Central memory CD8-positive, alpha-beta T cell (primary cell): ENCODE measurements around the gene TTPAL.

ENCODE experiments used
- ATAC-seq: fragments of 150-1000 bp; cut with Tn5 transposase; replicated peaks from 2 replicates; pipeline ENCODE4 v1.10.0; 2022; ENCODE audit warnings: mild to moderate bottlenecking, moderate FRiP score, moderate number of reproducible peaks; ENCODE audit not compliant: poor library complexity, severe bottlenecking; ENCODE audit errors: extremely low read depth
- DNase-seq, 2 donors: peaks; one replicate each; pipeline ENCODE4 v3.0.0; 2021; ENCODE audit warnings: low spot score in 2 of 2
- H3K27ac Mint-ChIP-seq: one replicate; pipeline ENCODE4 v1.8.0; 2022; ENCODE audit warnings: low read depth, mild to moderate bottlenecking, moderate library complexity, mixed read lengths
- H3K27me3 Mint-ChIP-seq: one replicate; pipeline ENCODE4 v1.8.0; 2022; ENCODE audit warnings: mixed read lengths
- H3K36me3 Mint-ChIP-seq: one replicate; pipeline ENCODE4 v1.8.0; 2022; ENCODE audit warnings: mild to moderate bottlenecking, moderate library complexity, mixed read lengths; ENCODE audit not compliant: insufficient read depth
- H3K4me1 Mint-ChIP-seq: one replicate; pipeline ENCODE4 v1.8.0; 2022; ENCODE audit warnings: mixed read lengths
- H3K4me3 Mint-ChIP-seq: one replicate; pipeline ENCODE4 v1.8.0; 2022; ENCODE audit warnings: mild to moderate bottlenecking, moderate library complexity, mixed read lengths
- H3K9me3 Mint-ChIP-seq: one replicate; pipeline ENCODE4 v1.8.0; 2022; ENCODE audit warnings: mixed read lengths

Gene TTPAL

GRCh38 chr20:44448753-44449546, 26.7 kb upstream of the TTPAL start:
- DNase-seq (no peak), ATAC-seq (no peak)
- H3K9me3 Mint-ChIP-seq, result no peaks in the 10 kb centered on the region
- no peaks in the 10 kb centered on the region for H3K4me1 Mint-ChIP-seq
- peaks cover 15% of the 10 kb centered on the region for H3K27me3 Mint-ChIP-seq
- H3K27ac Mint-ChIP-seq, result no peak overlapping the region
- no peaks in the 10 kb centered on the region for H3K36me3 Mint-ChIP-seq
- H3K4me3 Mint-ChIP-seq, result no peak overlapping the region

- Mint-ChIP-seq H3K36me3 (no peaks in the 10 kb centered on the region), H3K27me3 (peaks cover 15% of the 10 kb centered on the region), H3K9me3 (no peaks in the 10 kb centered on the region), H3K4me3 (no peak overlapping the region), H3K4me1 (no peaks in the 10 kb centered on the region), H3K27ac (no peak overlapping the region)
- no peak for DNase-seq
- ATAC-seq, result no peak
Observed at GRCh38 chr20:44449864-44450263, 25.8 kb upstream of the TTPAL start.

- no peak overlapping the region for H3K4me3 Mint-ChIP-seq
- no peaks in the 10 kb centered on the region for H3K9me3 Mint-ChIP-seq
- no peak for ATAC-seq
- peaks cover 12% of the 10 kb centered on the region for H3K27me3 Mint-ChIP-seq
- H3K4me1 Mint-ChIP-seq, result no peaks in the 10 kb centered on the region
- no peak overlapping the region for H3K27ac Mint-ChIP-seq
- H3K36me3 Mint-ChIP-seq, result no peaks in the 10 kb centered on the region
- DNase-seq, result no peak
Observed at GRCh38 chr20:44450281-44450889, 25.3 kb upstream of the TTPAL start.

GRCh38 chr20:44450903-44451450, 24.7 kb upstream of the TTPAL start:
- H3K36me3 Mint-ChIP-seq, result no peaks in the 10 kb centered on the region
- no peak overlapping the region for H3K4me3 Mint-ChIP-seq
- H3K27me3 Mint-ChIP-seq, result peaks cover 6% of the 10 kb centered on the region
- DNase-seq, result no peak
- no peaks in the 10 kb centered on the region for H3K9me3 Mint-ChIP-seq
- no peaks in the 10 kb centered on the region for H3K4me1 Mint-ChIP-seq
- ATAC-seq, result no peak
- H3K27ac Mint-ChIP-seq, result no peak overlapping the region

GRCh38 chr20:44454306-44454963, 21.2 kb upstream of the TTPAL start:
- Mint-ChIP-seq H3K27me3 (no peaks in the 10 kb centered on the region), H3K9me3 (no peaks in the 10 kb centered on the region), H3K4me3 (no peak overlapping the region), H3K36me3 (no peaks in the 10 kb centered on the region), H3K4me1 (no peaks in the 10 kb centered on the region), H3K27ac (no peak overlapping the region)
- ATAC-seq (no peak), DNase-seq (no peak)

GRCh38 chr20:44455126-44455525, 20.5 kb upstream of the TTPAL start:
- Mint-ChIP-seq H3K27me3 (no peaks in the 10 kb centered on the region), H3K9me3 (no peaks in the 10 kb centered on the region), H3K36me3 (no peaks in the 10 kb centered on the region), H3K4me1 (no peaks in the 10 kb centered on the region), H3K4me3 (no peak overlapping the region), H3K27ac (no peak overlapping the region)
- DNase-seq (no peak), ATAC-seq (no peak)

- Mint-ChIP-seq H3K4me1 (no peaks in the 10 kb centered on the region), H3K27ac (no peak overlapping the region), H3K9me3 (no peaks in the 10 kb centered on the region), H3K4me3 (no peak overlapping the region), H3K27me3 (no peaks in the 10 kb centered on the region), H3K36me3 (no peaks in the 10 kb centered on the region)
- DNase-seq (no peak), ATAC-seq (no peak)
Observed at GRCh38 chr20:44456611-44457010, 19.1 kb upstream of the TTPAL start.

- H3K4me3 Mint-ChIP-seq, result no peak overlapping the region
- H3K27me3 Mint-ChIP-seq, result no peaks in the 10 kb centered on the region
- H3K27ac Mint-ChIP-seq, result no peak overlapping the region
- H3K4me1 Mint-ChIP-seq, result no peaks in the 10 kb centered on the region
- no peaks in the 10 kb centered on the region for H3K36me3 Mint-ChIP-seq
- ATAC-seq (no peak), DNase-seq (no peak)
- H3K9me3 Mint-ChIP-seq, result no peaks in the 10 kb centered on the region
Observed at GRCh38 chr20:44457016-44457415, 18.7 kb upstream of the TTPAL start.

- no peak overlapping the region for H3K4me3 Mint-ChIP-seq
- no peak for ATAC-seq
- no peak for DNase-seq
- H3K27ac Mint-ChIP-seq, result no peak overlapping the region
- no peaks in the 10 kb centered on the region for H3K9me3 Mint-ChIP-seq
- H3K36me3 Mint-ChIP-seq, result no peaks in the 10 kb centered on the region
- H3K4me1 Mint-ChIP-seq, result no peaks in the 10 kb centered on the region
- no peaks in the 10 kb centered on the region for H3K27me3 Mint-ChIP-seq
Observed at GRCh38 chr20:44459271-44459670, 16.4 kb upstream of the TTPAL start.

- H3K27me3 Mint-ChIP-seq, result no peaks in the 10 kb centered on the region
- no peak overlapping the region for H3K4me3 Mint-ChIP-seq
- DNase-seq, result no peak
- H3K9me3 Mint-ChIP-seq, result no peaks in the 10 kb centered on the region
- no peak for ATAC-seq
- H3K36me3 Mint-ChIP-seq, result no peaks in the 10 kb centered on the region
- no peak overlapping the region for H3K27ac Mint-ChIP-seq
- H3K4me1 Mint-ChIP-seq, result no peaks in the 10 kb centered on the region
Observed at GRCh38 chr20:44460795-44461141, 14.9 kb upstream of the TTPAL start.

GRCh38 chr20:44461142-44461802, 14.4 kb upstream of the TTPAL start:
- no peaks in the 10 kb centered on the region for H3K9me3 Mint-ChIP-seq
- H3K4me3 Mint-ChIP-seq, result no peak overlapping the region
- no peaks in the 10 kb centered on the region for H3K4me1 Mint-ChIP-seq
- peaks cover 2% of the 10 kb centered on the region for H3K27me3 Mint-ChIP-seq
- no peaks in the 10 kb centered on the region for H3K36me3 Mint-ChIP-seq
- no peak overlapping the region for H3K27ac Mint-ChIP-seq
- DNase-seq, result no peak
- no peak for ATAC-seq

GRCh38 chr20:44461803-44462174, 13.9 kb upstream of the TTPAL start:
- ATAC-seq (no peak), DNase-seq (no peak)
- Mint-ChIP-seq H3K27me3 (peaks cover 8% of the 10 kb centered on the region), H3K27ac (no peak overlapping the region), H3K36me3 (no peaks in the 10 kb centered on the region), H3K4me3 (no peak overlapping the region), H3K4me1 (no peaks in the 10 kb centered on the region), H3K9me3 (no peaks in the 10 kb centered on the region)
